Lower leg skin (tissue), 4 donors: ENCODE measurements around the gene DEPDC7. TPM values are rescaled to one million over a fixed set of nuclear protein-coding genes. Genes with fewer than 3 reads are reported as not detected.

Source experiments
- DNase-seq, 2 donors: peaks; one replicate each; pipeline ENCODE4 v3.0.0-alpha.2; 2019; ENCODE audit warnings: low spot score in 2 of 2
- H3K4me3 ChIP-seq: fragments of 200-600 bp; sonication (generic); 2 replicates; pipeline ENCODE4 v1.5.1; 2017; ENCODE audit warnings: mild to moderate bottlenecking, low read depth; ENCODE audit not compliant: poor library complexity, severe bottlenecking
- CTCF ChIP-seq, 3 donors: fragments of 450-650 bp; IDR thresholded peaks; one replicate each; pipeline ENCODE4 v1.5.1; 2016; ENCODE audit warnings: antibody characterized with exemption in 3 of 3, mild to moderate bottlenecking in 3 of 3, moderate library complexity in 2 of 3
- POLR2A ChIP-seq, 2 donors: fragments of 450-650 bp; IDR thresholded peaks; one replicate each; pipeline ENCODE4 v1.6.1; 2016 to 2017; ENCODE audit warnings: antibody characterized with exemption in 2 of 2, mild to moderate bottlenecking in 1 of 2, moderate library complexity in 1 of 2
- WGBS, 2 donors: methylation state at CpG; one replicate each; pipeline ENCODE4 v1.1.5; 2018; 5-methylcytosine and 5-hydroxymethylcytosine counted together
- intact Hi-C: fragments of 100-400 bp; cut with DNase I; formaldehyde crosslinking; loops from one replicate; pipeline ENCODE4 v1.15.0; 2023; ENCODE audit warnings: low total_unique reads
- total RNA-seq, 4 donors: library from RNA; depleted of rRNA; stranded (reverse); fragments of >200 nt; gene quantifications; one replicate each; pipeline ENCODE4 v1.1.0, GENCODE V29; 2016

The DEPDC7 gene
- total RNA-seq, 4 donors from 2014 or later, result 2.7 to 5.3 (median 4.0) TPM

- TF ChIP-seq POLR2A (IDR thresholded peaks at IDR 0.05) (no peak), CTCF (IDR thresholded peaks at IDR 0.05) (no peak)
- DNase-seq, result no peak
- intact Hi-C loops, result no loop called here
- WGBS, 2 donors, result 64% methylated on average over 5 of the region's 5 CpGs
- H3K4me3 ChIP-seq, result no peak overlapping the region
Observed at GRCh38 chr11:33059331-33060007, 43.8 kb downstream of the DEPDC7 start.

- no peak for DNase-seq
- WGBS, 2 donors, result 94 to 97% methylated on average over 3 of the region's 3 CpGs
- intact Hi-C loops, result no loop called here
- TF ChIP-seq POLR2A (IDR thresholded peaks at IDR 0.05), result no peak
- no peak for TF ChIP-seq CTCF (IDR thresholded peaks at IDR 0.05)
- no peak overlapping the region for H3K4me3 ChIP-seq
Observed at GRCh38 chr11:33060271-33060670, 44.6 kb downstream of the DEPDC7 start.

- H3K4me3 ChIP-seq, result no peak overlapping the region
- intact Hi-C loops, result no loop called here
- no peak for DNase-seq
- 67 to 72% methylated on average over 5 of the region's 5 CpGs for WGBS, 2 donors
- TF ChIP-seq CTCF (IDR thresholded peaks at IDR 0.05), result no peak
- TF ChIP-seq POLR2A (IDR thresholded peaks at IDR 0.05), result no peak
Observed at GRCh38 chr11:33062137-33062536, 46.5 kb downstream of the DEPDC7 start.

- H3K4me3 ChIP-seq, result no peak overlapping the region
- TF ChIP-seq CTCF (IDR thresholded peaks at IDR 0.05) (no peak), POLR2A (IDR thresholded peaks at IDR 0.05) (no peak)
- DNase-seq, result no peak
- 41 to 42% methylated on average over 3 of the region's 3 CpGs for WGBS, 2 donors
- intact Hi-C loops, result no loop called here
Observed at GRCh38 chr11:33063326-33063881, 47.7 kb downstream of the DEPDC7 start.

- 26 to 34% methylated on average over 11 of the region's 11 CpGs for WGBS, 2 donors
- no peak overlapping the region for H3K4me3 ChIP-seq
- DNase-seq, result no peak
- TF ChIP-seq POLR2A (IDR thresholded peaks at IDR 0.05) (no peak), CTCF (IDR thresholded peaks at IDR 0.05) (no peak)
- intact Hi-C loops, result no loop called here
Observed at GRCh38 chr11:33064033-33064825, 48.6 kb downstream of the DEPDC7 start.
